Stimulated activated CD8-positive, alpha-beta memory T cell treated with anti-CD3 and anti-CD28 coated beads, Interleukin-2, amount 100 ng/mL, for 48 hours (primary cell): ENCODE measurements around the gene TCF25.
"Not testable (repeated sequence)": the region's sequence is repeated elsewhere in the genome, so short reads cannot be mapped to it uniquely, and the experiment has no call there.

Experiments used
- DNase-seq, 2 donors: peaks; one replicate each; pipeline ENCODE4 v3.0.0-alpha.2; 2020; ENCODE audit warnings: low read depth in 2 of 2

Gene TCF25

DNA sequence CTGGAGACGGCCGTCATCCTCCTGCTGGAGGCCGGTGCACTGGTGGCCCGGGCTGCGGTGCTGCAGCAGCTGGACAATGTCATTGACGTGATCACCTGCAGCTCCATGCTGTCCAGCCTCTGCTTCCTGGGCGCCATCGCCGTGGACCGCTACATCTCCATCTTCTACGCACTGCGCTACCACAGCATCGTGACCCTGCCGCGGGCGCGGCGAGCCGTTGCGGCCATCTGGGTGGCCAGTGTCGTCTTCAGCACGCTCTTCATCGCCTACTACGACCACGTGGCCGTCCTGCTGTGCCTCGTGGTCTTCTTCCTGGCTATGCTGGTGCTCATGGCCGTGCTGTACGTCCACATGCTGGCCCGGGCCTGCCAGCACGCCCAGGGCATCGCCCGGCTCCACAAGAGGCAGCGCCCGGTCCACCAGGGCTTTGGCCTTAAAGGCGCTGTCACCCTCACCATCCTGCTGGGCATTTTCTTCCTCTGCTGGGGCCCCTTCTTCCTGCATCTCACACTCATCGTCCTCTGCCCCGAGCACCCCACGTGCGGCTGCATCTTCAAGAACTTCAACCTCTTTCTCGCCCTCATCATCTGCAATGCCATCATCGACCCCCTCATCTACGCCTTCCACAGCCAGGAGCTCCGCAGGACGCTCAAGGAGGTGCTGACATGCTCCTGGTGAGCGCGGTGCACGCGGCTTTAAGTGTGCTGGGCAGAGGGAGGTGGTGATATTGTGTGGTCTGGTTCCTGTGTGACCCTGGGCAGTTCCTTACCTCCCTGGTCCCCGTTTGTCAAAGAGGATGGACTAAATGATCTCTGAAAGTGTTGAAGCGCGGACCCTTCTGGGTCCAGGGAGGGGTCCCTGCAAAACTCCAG lies 46.4 kb downstream of the TCF25 start:
- no peak for DNase-seq

DNA sequence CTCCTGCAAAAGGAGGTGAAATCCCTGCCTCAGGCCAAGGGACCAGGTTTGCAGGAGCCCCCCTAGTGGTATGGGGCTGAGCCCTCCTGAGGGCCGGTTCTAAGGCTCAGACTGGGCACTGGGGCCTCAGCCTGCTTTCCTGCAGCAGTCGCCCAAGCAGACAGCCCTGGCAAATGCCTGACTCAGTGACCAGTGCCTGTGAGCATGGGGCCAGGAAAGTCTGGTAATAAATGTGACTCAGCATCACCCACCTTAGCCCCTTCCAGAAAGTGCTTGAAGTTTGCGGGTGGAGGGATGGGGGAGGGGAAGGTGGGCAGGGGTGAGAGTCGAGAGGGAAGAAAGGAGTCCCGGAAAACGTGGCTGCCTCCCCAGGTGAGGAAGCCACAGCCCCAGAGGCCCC lies 47.3 kb downstream of the TCF25 start:
- DNase-seq = no peak

DNA sequence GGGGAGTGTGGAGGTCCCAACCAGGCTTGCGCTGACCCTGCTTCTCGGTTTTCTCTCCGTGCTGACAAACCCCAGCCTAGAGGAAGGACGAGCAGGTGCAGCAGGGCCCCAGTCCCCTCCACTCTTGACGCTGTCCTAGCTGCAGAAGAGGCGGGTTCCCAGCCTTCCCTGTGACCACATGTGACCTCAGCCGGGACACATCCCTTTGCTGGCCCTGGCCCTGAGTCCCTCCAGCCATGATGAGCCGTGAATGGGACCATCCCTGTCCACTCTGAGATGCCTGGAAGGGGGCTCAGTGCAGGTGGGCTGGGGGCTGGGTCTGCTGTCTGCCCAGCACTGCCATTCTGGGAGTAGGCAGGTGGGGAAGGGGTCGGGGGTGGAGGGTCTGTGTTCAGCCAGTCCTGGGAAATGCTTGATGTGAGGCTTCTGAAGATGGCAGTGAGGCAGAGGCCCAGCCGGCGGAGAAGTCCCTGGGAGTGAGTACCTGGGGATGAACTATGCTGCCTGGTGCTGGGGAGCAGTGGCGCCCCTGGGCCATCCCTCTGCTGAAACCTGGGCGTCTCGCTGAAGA lies 47.8 kb downstream of the TCF25 start:
- DNase-seq = no peak

DNA sequence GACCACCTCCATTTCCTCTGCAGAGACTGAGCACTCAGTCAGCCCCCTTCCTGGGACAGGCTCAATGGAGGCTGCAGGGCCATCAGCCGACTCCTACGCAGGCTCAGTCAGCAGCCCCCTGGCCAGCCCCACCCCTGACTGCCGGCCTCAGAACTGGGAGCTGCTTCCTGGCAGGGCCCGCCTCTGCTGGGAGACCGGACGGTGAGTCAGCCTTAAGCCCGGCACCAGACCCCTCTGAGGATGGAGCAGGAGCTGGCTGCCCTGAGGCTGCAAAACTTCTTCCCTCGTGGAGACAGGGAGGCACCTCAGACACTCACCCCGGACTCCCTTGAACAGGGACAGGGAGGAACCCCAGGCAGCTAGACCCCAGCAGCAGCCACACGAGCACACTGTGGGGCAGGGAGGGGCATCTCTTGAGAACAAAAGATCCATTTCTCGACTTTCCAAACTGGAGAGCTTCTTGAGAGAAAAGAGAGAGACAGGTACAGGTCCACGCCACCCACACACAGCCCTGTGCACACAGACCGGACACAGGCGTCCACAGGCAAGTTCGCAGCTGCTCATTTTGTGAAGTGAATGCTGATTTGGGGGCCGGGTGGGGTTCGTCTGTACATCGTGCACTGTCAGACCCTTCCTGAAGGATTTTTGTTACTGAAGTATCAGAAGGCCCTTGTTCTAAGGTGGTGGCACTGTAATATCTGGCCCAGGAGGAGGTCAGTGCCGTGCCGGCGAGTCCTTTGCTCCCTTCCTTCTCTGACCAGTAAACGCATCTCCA lies 48.5 kb downstream of the TCF25 start:
- DNase-seq = no peak

DNA sequence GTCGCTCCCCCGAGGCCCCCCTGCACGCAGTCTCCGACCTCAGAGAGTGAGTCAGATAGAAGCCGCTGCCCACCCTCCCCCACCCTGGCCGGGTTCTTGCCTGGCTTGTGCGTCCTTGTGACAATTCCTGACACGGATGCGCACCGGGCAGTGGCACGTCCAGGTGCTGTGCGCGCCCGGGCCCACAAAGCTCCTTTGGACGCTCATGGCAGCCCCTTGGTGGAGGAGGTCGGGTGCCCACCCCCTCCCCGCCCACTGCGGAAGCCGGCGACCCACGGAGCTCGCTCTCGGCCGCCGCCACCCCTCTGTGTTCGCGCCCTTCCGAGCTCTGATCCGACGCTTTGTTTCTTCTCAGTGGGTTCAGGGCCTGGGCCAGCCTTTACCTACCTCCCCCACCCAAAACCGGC lies 49.1 kb downstream of the TCF25 start:
- DNase-seq = no peak

DNA sequence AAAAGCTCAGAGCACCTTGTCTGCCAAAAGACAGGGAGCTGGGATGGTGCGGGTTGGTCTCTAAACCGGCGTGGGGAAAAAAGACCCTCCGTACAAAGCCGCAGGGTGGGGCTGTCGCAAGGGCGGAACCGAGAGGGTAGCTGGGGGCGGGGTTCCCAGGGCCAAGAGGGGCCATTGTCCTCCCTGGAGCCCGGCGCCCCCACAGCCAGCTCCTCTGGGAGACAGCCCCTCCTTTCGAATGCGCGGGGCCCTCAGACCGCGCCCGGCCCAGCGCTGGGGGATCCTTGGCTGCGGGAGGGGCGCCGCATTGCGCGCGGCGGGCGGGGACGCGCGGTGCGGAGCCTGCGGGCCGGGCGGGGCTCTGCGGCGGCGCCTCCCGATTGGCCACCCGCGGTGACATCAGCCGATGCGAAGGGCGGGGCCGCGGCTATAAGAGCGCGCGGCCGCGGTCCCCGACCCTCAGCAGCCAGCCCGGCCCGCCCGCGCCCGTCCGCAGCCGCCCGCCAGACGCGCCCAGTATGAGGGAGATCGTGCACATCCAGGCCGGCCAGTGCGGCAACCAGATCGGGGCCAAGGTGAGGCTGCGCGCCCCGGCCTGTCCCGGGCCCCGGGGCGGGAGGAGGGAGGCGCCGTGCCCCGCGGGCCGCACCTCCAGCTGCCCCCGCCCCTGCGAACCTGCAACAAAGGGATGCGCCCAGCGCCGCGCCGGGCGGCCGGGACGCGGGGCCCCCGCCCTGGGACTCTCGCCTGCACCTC lies 49.7 kb downstream of the TCF25 start, which contains the start of gene TUBB3:
TSS of gene TUBB3 (plus strand) at position 459 of the 756 bp plus-strand sequence. CDS start at position 519, 60 bp downstream.
- DNase-seq = no peak

DNA sequence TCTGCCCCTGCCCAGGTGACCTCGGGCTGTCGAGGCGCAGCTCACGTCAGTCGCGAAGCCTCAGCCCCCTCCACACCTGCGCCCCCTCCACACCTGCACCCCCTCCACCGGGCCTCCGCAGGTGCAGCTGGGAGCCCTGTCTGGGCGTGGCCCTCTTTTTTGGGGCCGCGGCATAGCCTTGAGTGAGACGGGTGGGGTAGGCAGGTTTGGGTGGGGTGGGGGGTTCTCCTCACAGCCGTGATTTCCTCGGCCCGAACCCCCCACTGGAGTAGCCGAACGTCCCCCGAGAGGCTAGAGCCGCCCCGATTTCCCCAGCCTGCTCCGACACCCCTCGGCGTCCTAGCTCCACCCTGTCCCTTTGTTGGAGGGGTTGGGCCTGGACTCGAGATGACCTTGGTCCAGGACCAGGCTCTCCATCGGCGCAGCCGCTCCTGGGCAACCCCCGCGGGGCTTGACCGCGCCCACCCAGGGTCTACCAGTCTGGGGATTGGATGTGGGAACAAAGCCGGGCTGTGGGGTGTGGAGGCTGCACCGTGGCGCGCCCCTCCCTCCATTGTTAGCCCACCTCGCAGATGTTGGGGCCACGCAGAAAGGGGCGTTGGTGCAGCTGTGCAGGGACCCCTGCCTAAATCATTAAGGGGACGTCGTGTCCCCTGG lies 50.4 kb downstream of the TCF25 start:
- no peak for DNase-seq

DNA sequence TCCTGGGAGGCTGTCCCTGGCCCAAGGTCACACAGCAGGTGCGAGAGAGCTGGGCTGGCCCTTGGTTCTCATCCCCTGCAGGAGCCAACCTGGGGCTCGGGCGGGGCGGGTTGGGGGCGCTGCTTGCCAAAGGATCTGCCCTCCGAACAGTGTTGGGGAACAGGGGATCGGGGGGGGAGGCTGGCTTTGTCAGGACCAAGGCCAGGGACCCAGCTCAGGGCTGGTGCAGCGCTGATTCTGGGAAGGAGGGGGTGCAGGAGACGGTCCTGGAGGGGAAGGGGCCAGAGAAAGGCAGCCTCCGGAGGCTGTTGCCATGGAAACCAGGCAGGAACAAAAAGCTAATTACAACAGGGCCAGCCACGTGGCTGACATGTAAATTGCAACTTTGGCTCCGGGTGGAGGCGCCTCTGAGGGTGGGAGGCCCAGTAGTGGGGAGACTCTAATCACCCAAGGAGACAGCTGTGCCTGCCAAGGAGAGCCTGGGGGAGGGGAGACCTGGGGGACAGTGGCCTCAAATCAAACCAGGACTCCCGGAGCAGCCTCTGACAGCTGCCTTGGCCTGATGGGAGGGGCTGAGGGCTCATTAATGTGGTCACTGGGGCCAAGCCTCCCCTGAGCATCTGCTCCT lies 51.0 kb downstream of the TCF25 start:
- DNase-seq = no peak

DNA sequence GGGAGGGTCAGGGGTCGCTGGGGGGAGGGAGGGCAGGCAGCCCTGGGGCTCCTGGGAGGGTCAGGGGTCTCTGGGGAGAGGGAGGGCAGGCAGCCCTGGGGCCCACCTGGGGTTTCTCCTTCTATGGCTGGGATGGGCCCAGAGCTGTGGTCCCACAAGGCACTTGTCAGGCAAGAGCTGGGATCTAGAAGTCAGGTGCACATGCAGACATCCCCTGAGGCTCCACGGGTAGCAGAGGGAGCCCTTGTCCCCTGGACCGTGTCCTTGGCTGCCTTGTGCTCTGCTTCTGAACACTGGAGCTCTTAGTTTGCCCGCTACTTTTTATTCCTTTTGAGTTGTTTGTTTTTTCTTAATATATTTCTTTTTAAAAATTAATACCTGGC lies 51.5 kb downstream of the TCF25 start:
- DNase-seq = no peak

DNA sequence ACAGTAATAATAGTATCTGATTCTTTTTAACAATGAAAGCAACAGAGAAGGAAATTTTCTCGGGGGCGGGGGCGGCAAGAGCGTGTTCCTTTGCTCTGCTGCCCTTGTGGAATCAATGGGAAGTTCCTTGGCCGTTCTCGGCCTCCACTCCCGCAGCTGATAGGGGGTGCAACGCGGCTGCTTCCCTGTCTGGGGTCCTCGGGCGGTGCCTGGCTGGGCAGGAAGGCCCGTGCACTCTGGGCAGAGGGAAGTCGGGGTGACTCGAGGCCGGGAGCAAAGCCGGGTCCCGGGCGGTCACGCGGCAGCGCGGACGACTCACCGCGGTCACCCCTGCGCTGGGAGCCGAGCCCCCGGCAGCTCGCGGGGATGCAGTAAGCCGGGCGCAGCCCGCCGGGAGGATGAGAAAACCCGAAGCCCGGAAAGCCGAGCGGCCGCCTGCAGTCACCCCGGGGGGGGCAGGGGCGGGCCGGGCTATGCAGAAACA lies 52.2 kb downstream of the TCF25 start:
- no peak for DNase-seq

DNA sequence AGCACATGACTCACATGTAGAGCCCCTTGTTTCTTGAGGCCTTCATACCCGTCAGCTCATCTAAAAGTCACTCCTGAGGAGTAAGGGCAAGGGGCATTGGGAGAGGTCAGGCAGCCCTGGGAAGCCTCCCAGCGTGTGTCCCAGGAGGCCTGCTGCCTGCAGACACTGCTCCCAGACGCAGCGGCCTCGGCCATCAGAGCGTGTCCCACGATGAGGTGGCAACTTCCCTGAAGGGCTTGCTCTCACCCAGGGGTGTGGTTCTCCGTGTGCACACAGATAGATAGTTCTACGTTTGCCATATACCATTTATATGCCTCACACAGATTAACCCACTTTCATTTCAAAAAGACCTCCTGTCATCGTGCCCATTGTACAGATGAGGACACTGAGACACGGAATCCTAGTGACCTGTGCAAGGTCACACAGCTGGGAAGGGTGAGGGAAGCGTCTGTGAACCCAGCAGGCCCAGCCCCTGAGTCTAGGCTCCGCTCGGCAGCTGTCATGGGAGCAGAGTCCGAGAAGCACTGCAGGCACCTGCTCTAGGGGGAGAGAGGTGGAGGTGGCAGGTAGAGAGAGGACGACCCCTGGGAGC lies 58.0 kb downstream of the TCF25 start:
- no peak for DNase-seq

DNA sequence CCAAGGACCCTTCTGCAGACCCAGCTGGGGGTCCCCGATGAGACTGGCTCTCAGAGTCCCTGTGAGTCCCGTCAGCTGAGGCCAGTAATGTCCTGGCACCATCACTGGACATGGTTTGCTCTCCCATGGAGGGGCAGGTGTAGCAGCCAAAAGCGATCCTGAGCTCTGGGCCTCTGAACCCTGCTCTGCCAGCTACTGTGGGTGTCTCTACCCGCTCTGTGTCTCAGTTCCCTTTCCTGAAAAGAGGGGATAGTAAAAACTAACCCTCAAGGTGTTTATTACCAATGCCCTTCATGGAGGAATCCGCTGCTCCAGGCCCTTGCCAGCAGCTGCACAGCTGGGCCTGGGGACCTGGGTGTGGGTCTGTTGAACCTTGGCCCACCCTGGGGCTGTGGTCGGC lies 58.6 kb downstream of the TCF25 start:
- no peak for DNase-seq

DNA sequence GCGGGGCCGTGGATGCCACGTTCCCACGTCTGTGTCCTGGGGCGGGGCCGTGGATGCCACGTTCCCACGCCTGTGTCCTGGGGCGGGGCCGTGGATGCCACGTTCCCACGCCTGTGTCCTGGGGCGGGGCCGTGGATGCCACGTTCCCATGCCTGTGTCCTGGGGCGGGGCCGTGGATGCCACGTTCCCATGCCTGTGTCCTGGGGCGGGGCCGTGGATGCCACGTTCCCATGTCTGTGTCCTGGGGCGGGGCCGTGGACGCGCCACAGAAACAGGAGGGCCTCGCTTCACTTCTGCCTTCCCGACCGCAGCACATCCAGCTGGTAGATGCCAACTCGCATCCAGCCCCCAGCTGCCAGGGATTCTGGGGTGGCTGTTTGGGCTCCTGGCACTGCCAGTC lies 60.6 kb downstream of the TCF25 start:
- not testable (repeated sequence) for DNase-seq

DNA sequence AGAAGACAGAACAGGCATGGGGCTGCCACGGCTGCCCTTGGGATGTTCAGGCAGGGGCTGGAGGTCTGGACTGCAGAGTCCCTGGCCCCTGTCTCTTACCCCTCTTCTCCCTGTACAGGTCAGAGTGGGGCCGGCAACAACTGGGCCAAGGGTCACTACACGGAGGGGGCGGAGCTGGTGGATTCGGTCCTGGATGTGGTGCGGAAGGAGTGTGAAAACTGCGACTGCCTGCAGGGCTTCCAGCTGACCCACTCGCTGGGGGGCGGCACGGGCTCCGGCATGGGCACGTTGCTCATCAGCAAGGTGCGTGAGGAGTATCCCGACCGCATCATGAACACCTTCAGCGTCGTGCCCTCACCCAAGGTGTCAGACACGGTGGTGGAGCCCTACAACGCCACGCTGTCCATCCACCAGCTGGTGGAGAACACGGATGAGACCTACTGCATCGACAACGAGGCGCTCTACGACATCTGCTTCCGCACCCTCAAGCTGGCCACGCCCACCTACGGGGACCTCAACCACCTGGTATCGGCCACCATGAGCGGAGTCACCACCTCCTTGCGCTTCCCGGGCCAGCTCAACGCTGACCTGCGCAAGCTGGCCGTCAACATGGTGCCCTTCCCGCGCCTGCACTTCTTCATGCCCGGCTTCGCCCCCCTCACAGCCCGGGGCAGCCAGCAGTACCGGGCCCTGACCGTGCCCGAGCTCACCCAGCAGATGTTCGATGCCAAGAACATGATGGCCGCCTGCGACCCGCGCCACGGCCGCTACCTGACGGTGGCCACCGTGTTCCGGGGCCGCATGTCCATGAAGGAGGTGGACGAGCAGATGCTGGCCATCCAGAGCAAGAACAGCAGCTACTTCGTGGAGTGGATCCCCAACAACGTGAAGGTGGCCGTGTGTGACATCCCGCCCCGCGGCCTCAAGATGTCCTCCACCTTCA lies 61.5 kb downstream of the TCF25 start:
- DNase-seq = no peak

DNA sequence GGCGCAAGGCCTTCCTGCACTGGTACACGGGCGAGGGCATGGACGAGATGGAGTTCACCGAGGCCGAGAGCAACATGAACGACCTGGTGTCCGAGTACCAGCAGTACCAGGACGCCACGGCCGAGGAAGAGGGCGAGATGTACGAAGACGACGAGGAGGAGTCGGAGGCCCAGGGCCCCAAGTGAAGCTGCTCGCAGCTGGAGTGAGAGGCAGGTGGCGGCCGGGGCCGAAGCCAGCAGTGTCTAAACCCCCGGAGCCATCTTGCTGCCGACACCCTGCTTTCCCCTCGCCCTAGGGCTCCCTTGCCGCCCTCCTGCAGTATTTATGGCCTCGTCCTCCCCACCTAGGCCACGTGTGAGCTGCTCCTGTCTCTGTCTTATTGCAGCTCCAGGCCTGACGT lies 62.2 kb downstream of the TCF25 start:
- not testable (repeated sequence) for DNase-seq

DNA sequence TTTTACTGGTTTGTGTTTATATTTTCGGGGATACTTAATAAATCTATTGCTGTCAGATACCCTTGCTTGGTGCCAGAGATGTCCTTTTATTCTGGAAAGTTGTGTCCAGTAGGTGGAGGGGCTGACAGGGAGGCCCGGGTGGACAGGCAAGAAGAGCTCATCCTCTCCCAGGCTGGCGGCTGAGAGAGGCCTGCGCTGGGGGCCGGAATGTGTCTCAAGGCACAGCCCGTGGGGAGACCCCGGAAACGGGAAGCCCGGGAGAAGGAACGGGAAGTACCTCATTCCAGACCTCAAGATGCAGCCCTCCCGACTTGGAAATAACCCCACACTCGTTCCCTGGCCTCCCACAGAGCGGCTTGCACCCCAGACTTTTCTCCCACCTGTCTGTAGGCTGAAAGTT lies 62.6 kb downstream of the TCF25 start:
- DNase-seq = no peak

DNA sequence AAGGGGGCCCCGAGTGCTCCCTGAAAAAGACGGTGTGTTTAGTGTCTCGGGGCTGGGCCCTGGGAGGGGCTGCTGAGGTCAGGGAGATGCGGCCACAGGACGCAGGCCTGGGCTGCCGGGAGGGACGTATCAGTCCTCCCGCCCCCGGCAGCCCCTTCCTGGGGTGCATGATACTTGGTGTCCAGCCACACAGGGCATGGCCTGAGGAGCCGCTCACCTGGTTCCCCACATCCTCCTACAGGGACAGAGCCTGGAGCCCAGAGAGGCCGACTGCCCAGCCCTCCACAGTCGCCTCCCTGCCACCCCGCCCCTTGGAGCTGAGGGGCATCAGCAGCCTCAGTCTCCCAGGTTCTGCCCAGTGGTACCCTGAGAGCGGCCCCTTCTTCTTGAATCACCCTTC lies 63.1 kb downstream of the TCF25 start:
- DNase-seq = no peak

DNA sequence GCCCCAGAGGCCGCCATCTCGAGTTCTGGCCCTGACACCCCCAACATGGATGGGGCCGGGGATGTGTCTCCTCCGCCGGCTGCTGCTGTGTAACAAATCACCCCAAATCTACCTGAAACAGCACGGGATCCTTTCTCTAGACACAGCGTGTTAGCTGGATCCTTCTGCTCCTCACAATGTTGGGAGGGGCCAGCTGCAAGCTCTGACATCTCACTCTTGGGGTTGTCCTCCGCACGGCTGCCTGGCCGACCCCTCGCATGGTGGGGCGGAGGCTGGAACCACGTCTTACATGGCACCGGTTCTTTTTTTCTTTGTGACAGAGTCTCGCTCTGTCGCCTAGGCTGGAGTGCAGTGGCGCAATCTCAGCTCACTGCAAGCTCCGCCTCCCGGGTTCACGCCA lies 63.6 kb downstream of the TCF25 start:
- no peak for DNase-seq

DNA sequence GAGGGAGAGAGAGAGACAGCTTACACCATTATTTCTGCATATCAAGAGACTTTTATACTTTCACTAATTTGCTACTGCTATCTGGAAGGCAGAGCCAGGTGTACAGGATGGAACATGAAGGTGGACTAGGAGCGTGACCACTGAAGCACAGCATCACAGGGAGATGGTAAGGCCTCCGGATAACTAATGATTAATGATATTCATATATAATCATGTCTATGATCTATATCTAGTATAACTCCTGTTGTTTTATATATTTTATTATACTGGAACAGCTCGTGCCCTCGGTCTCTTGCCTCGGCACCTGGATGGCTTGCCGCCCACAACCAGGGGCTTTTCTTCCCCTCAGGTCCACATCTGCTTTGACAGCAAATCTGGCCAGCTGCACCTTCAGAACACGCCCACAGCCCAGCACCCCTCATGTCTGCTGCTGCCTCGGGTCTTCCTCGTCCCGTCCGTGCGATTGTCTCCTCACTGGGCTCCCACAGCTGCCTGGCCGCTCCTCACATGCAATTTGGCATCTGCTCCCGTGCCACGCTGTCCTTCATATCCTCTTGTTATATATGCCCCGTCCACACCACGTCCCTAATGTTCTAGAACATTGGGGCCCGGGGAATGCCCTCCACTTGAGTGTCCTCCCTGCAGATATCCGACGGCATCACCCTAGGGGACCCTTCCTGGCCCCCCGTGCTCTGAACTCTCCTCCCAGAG lies 64.9 kb downstream of the TCF25 start:
- DNase-seq = no peak
